Measurements from ENCODE around the gene ADAM22.

DNA sequence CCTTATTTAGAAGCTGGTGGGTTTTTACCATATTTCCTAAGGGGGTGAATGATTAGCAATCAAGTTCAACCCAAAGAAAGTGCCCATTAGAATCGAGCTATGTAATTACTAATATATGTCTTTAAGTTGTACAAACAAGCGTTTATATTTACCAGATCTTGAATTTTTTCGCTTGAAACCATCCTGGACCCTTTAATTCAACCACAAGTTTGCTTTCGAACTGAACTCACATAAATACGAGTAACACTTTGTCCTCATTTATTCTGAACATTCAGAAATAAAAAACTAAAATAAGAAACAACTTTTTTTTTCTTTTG, 284.3 kb downstream of the ADAM22 start:
- TF ChIP-seq POLR2AphosphoS5 (IDR thresholded peaks at IDR 0.05; ENCODE audit: borderline replicate concordance, low read depth, low read length): no peak
- TF ChIP-seq FOXP2 (optimal IDR thresholded peaks at IDR 0.05; ENCODE audit: control extremely low read depth, extremely low read length, insufficient read depth): no peak
